NCI-H748 treated with DMSO at 0.1 percent for 48 hours (cell line): Measurements from ENCODE around the gene ITK.

Source experiments
- DNase-seq: peaks from one replicate; lab custom pipeline; 2025; lab: John Stamatoyannopoulos, UW

Gene ITK

GRCh38 chr5:157247267-157247666 is 66.6 kb downstream of the ITK start:
- DNase-seq: no peak

DNA sequence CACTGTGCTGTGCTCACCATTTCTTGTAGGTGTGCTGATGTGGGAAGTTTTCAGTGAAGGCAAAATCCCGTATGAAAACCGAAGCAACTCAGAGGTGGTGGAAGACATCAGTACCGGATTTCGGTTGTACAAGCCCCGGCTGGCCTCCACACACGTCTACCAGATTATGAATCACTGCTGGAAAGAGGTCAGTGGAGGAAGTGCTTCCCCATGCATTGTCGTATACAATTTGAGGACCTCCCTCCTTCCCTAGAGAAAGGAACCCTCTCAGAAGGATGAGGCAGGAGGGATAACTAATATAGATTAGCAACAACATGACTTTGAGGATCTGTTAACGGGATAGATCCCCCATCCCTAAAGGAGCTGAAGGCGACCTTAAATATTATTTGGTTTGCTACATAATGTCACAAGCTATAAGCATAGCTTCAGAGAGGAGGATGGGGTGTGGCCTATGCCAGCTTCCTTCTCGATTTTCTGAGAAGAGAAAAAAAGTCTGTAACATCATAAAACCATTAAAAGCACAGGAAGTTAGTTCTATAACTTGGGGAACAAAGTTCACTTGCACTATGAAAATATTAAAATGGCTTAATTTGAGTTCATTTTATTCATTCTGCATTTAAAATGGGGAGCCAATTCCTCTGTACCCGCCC is 68.3 kb downstream of the ITK start:
- DNase-seq: no peak

GRCh38 chr5:157252711-157253465 is 72.2 kb downstream of the ITK start:
- no peak for DNase-seq

DNA sequence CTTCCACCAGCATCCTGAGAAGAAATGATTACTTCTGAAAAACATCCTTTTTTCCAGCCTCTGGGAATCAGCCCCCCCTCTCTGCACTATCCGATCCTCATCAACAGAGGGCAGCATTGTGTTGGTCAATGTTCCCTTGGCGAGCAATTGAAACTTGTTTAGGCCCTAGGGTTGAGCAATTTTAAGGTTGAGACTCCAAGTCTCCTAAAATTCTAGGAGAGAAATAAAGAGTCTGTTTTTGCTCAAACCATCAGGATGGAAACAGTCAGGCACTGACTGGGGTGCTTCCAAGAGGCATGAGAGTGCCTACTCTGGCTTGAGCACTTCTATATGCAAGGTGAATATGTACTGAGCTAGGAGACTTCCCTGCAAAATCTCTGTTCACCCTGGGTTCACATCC is 72.9 kb downstream of the ITK start:
- DNase-seq: peak; percentile 16

DNA sequence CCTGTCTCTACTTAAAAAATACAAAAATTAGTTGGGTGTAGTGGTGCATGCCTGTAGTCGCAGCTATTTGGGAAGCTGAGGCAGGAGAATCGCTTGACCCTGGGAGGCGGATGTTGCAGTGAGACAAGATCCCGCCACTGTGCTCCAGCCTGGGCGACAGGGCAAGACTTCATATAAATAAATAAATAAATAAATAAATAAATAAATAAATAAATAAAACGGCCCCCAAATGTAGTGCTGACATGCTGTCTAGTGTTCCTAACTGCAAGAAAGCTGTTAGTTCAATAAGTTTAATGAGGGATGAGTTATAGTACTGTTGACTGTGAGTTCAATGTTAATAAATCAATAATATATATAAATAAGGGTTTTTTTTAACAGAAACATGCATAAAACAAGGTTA is 77.8 kb downstream of the ITK start:
- DNase-seq: no peak

DNA sequence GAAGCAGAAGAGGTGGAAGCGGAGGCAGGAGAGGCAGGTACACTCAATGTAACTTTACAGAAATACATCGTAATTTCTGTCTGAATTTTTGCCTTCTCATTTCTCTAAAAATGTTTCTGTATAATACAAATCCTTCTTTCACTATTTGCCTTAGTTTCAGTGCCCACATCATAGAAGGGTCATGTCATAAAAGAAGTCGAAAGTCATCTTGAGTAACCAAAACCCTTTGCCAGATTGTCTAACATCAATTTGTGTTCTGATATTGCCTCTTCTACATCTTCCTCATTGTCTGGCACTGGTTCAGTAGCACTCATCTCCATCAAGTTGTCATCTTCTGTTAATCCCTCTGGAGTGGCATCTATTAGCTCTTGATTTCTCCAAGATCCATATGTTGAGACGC is 79.1 kb downstream of the ITK start:
- no peak for DNase-seq

DNA sequence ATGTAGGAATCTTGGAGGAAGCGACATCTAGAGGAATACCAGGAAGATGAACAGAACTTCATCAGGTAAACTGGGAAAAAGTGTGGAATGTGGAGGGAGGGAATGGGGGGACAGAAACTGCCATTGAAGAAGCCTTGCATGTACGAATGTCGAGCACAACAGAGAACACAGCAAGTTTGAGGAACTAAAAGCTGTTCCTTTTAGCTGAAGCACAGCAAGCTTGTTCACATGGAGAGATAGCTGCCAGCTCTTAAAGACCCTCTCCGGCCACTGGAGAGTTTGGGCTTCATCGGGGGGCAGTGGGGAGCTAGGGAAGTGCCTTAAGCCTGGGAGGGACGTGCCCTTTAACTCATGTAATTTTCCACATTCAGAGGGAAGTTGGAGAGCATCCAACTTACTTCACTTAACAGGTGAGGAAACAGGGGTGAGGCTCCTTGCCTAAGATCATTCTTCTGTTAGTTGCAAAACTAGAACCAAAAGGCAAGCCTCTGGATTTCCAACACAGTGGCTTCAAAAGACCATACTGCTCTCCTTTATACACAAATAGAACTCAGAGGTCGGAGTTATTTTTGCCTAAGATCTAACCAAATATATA is 83.0 kb downstream of the ITK start:
- DNase-seq: no peak

GRCh38 chr5:157265714-157266285 is 85.2 kb downstream of the ITK start, which contains the start of gene CYFIP2:
Gene CYFIP2, plus strand, starts transcription at chr5:157266123. Its CDS starts 19,239 bp downstream, at chr5:157285362.
- peak; percentile 59 for DNase-seq

- peak; percentile 14 for DNase-seq
These were observed 85.8 kb downstream of the ITK start for GRCh38 chr5:157266286-157267007.

- no peak for DNase-seq
These were observed 86.4 kb downstream of the ITK start for GRCh38 chr5:157267025-157267424.

- no peak for DNase-seq
These were observed 87.3 kb downstream of the ITK start for GRCh38 chr5:157267761-157268480.

GRCh38 chr5:157269165-157269671 is 88.6 kb downstream of the ITK start:
- DNase-seq: no peak

- no peak for DNase-seq
These were observed 89.2 kb downstream of the ITK start for GRCh38 chr5:157269761-157270272.

DNA sequence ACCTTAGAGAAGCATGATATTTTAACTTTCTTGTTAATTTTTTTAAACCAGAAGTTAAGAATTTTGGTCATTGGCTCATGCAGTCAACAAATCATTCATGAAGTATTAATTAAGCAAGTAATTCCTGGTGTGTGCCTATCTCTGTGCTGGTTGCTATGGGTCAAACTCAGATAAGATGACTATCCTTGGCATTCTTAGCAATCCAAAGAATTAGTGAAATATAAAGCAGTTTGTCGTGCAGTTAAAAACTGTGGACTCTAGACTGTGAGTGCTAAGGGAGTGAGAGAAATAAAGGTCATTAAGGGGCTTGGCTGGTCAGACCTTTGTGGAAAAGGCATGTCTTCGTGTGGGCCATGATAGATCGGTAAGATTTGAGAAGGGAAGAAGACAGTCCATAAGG is 90.1 kb downstream of the ITK start:
- DNase-seq: no peak

DNA sequence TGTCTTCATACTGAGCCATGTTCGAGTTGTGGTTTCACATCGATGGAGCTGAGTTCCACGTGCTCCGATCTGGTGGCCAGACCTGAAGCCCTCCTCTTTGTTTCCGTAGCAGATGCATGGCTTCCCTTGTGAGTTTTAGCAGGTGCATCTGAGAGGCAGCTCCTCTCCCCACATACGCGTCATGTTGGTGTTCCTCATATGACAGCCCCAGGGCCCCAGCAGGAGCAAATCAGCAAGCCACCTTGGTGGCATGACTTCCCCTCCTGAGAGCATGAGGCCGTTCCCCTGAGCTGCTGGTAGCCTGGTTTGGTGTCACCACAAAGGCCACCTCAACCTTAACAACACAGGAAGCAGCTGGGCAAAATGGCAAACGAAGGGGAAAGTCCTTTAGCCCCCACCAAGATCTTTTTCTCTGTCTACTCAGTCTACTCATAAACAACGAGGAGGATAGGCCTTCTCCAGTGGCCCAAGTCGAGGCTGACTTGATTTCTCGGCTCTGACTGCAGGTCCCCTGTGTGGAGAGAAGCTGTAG is 91.2 kb downstream of the ITK start:
- DNase-seq: no peak

DNA sequence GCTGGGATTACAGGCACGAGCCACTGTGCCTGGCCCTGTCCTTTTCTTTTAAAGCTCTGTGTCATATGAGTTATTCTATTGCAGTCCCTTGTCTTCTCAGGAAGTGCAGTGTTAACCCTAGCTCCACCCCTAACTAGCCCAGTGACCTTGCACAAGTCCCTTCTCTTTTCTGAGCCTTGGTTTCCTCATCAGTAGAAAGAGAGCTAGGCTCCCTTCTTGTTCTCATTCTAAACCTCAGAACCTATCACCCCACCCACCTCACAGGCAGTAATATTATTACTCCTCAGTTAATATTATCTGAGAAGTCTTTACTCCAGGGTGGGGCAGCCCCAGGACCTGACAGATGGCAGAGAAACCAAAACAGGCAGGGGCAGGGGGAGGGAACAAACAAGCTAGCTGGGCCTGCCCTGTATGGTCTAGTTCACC is 92.5 kb downstream of the ITK start:
- no peak for DNase-seq

DNA sequence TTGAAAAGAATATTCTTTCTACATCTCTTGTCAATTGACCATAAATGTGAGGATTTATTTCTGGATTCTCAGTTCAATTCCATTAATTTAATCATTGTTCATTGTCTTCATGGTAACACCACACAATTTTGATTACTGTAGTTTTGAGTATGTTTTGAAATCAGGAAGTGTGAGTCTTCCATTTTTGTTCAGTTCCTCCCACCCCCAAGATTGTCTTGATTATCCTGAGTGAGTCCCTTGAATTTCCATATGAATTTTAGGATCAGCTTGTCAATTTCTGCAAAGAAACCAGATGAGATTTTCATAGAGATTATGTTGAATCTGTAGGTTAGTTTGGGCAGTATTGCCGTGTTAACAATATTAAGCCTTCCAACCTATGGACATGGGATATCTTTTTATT is 94.8 kb downstream of the ITK start:
- no peak for DNase-seq

DNA sequence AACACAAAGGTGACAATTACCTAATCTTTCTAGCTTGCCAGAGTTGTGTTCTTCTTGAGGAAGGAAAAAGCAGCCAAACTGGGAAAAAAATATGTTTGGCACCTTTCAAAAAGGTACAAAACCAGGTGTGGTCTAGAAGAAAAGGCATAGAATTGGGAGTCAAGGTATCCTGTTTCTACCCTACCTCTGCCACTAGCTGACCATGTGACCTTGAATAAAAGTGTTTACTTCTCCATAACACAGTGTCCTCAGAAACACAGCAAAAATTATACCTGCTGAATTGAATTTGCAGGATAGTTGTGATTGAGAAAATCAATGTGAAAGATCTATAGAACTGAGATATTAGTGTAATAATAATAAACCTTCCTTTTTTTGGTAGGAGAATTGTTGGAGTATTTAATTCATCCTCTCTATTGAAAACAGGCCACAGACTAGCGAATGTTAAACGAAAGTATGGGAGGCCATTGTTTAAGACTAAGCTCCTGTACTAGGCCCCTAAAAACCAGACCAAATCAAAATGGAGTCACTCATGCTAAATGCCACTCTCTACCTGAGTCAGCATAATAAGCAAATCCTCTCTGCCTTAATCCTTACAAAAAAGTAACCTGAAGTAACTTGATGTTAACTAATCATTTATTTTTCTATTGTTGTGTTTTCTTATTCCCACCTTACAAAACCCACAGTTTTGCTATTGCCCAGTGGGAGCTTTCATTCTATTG is 97.8 kb downstream of the ITK start:
- DNase-seq: no peak

DNA sequence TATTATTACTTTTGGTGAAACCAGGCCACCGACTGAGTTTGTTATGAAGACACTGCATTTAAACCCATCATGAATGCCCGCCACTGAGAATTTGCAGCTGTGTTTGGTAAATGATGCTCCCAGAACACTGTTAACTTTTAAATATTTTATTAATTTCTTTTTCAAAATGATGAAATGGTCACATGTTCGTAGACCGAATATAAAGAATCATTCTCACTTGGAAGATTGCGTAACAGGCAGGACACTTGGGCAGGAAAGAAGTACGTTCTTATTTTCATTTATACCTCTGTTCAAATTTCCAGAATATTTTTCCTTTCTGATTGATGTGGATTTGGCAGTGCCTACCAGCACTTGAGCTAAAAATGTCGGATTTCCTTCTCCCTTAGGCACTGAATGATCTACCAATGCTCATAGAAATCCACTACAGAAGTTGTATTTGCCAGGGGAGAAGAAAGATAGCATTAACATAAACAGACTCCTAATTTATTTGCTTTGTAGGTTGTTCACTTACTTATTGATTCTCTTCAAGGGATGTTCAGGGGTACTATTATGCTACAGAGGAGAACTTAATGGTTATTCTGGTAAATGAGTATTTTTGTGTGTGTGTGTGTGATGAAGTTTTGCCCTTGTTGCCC is 99.1 kb downstream of the ITK start:
- DNase-seq: no peak

DNA sequence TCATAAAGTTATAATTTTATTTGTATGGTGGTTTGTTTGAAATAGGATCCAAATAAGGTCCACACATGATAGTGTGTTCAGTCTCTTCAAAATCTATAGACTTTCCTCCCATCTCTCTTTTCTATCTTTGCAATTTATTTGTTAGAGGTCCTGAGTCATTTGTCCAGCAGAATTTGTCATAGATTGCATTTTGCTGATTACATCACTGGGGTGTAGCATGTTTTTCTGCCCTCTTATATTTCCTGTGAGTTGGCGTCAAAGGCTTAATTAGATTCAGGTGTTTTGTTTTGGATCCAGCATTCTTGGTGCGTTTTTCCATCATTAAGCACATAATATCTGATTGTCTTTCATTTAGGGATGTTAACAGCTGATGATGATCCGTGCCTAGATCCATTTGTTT is 100.3 kb downstream of the ITK start:
- no peak for DNase-seq
